IPS-18c (cell line): Measurements from ENCODE around the gene SLFN12L.
"Not testable (repeated sequence)": the region's sequence is repeated elsewhere in the genome, so short reads cannot be mapped to it uniquely, and the experiment has no call there.

Experiments
- H3K4me3 ChIP-seq: 2 replicates; pipeline ENCODE4 v1.7.0; 2013; ENCODE audit warnings: low read depth, mild to moderate bottlenecking, low read length, moderate library complexity; ENCODE audit not compliant: insufficient read depth
- H3K9me3 ChIP-seq: one replicate; pipeline ENCODE4 v1.6.1; 2013; ENCODE audit warnings: mild to moderate bottlenecking, low read length, moderate library complexity; ENCODE audit not compliant: control insufficient read depth, insufficient read depth

Gene SLFN12L

DNA sequence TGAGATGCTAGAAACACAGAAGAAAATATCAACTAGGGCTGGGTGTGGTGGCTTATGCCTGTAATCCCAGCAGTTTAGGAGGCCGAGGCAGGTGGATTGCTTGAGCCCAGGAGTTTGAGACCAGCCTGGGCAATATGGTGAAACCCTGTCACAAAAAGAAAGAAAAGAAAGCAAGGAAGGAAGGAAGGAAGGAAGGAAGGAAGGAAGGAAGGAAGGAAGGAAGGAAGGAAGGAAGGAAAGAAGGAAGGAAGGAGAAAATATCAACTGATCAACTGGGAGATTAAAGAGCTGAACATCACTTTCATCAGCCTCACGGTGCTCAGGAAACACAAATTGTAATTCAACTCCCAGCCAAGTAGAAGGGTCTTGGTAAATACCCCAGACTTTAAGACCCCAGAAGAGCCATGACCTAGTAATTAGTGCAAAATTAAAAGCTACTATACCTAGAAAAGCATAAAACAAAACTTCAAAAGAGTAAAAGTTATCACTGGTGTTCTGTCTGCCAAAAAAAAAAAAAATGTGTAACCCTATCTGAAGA is 61.1 kb downstream of the SLFN12L start:
- H3K9me3 ChIP-seq, result no peaks in the 10 kb centered on the region
- H3K4me3 ChIP-seq, result no peak overlapping the region

DNA sequence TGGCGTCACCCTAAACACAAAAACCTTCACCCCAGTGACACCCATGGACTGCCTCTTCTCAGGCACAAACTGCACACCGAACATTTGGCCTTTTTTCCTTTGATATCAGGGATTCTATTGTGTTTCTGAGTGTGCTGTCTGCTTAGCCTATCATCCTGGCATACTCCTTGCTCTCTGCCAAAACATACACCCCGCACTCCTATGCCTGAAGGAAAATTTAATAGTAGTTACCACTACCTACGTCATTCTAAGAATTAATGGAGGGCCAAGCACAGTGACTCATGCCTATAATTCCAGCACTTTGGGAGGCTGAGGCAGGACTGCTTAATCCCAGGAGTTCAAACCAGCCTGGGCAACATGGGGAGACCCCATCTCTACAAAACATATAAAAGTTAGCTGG is 69.0 kb downstream of the SLFN12L start:
- Histone ChIP-seq H3K9me3 (no peaks in the 10 kb centered on the region), H3K4me3 (no peak overlapping the region)

DNA sequence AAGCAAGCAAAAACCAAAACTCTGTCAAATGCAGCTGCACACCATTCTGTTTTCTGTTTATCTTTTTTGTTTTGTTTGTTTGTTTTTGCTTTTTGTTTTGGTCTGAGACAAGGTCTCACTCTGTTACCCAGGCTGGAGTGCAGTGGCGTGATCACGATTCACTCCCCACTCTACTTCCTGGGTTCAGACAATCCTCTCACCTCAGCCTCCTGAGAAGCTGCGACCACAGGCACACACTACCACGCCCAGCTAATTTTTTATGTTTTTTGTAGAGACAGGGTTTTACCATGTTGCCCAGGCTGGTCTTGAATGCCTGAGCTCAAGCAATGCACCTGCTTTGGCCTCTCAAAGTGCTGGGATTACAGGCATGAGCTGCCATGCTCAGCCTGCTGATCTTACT is 69.7 kb downstream of the SLFN12L start:
- Histone ChIP-seq H3K4me3 (no peak overlapping the region), H3K9me3 (no peaks in the 10 kb centered on the region)

DNA sequence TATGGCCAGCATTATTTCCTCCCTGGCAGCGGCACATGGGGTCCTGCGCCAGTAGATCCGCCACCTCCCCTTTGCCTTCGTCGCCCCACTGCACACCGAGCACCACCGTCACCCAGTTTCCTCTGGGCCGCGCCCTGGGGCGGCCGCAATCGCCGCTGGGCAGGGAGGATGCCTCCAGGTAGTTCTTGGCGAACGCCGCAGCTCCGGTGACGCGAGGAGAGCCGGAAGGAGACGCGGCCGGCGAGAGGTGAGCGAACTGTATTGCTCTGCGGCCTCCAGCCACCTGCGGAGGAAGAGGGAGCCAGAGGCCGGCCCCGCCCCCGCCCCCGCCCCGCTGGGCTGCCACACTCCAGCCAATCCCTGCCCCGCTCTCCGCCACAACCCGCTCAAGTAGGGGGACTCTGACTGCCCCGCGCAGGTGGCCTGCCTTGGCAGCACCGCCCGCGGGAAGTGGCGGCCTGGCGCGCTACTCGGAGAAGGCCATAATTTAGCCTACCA is 77.1 kb downstream of the SLFN12L start:
- H3K9me3 ChIP-seq, result no peaks in the 10 kb centered on the region
- peak overlapping the region; percentile 29; the same call in 1 of the 2 replicates for H3K4me3 ChIP-seq

DNA sequence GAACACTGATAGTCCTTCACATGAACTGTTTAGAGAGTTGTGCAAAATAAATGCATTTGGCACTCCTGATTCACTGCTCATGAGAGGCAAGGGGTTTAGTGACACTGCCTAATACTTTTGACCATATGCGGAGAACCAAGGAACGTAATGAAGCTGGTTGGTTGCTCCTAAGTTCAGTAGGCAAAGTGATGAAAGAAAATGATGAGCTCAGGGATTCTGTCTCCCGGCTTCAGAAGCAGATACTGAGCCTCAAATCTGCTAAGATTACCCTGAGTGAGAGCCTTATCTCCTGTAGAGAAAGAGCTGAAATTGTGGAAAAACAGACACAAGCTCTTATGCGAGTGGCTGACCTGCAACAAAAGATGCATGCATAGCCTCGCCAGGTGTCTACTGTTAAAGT is 83.4 kb downstream of the SLFN12L start:
- not testable (repeated sequence) for H3K4me3 ChIP-seq, H3K9me3 ChIP-seq

DNA sequence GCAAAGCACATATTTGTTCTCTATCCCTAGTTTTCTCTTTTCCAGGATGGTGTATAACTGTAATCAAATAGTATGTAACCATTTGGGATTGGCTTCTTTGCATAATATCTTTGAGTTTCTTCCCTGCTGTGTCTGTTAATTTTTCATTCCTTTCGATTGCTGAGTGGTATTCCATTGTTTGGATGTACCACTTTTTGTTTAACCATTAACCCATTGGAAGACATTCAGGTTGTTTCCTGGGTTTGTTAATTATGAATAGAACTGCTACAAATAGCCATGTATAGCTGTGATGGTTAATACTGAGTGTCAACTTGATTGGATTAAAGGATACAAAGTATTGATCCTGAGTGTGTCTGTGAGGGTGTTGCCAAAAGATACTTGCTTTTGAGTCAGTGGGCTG is 84.3 kb downstream of the SLFN12L start:
- Histone ChIP-seq H3K4me3 (no peak overlapping the region), H3K9me3 (no peaks in the 10 kb centered on the region)

DNA sequence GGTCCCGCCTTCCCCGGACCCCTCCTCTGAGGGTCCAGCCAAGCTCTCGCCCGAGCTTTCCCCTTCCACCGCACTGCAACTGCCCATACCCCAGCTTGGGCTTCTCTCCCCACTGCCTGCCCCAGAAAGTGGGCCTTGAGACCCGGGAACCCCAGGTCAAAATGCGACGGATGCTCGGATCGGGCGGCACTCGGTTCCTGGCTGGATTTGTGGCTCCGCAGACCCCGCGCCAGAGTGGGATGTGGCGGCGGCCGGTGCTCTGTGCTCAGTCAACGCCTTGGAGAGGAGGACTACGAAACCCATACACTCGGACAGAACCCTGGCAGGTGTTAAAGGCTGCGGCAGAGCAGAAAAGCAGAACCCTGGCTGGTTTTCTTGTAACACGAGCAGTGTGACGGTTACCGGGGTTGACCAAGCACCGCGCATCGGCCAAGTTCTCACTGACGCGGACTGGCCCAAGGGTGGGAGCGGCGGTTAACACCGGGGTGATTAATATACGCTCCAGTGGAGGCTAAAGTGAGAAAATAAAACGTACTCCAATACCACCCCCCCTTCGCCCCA is 88.0 kb downstream of the SLFN12L start:
- Histone ChIP-seq H3K9me3 (no peaks in the 10 kb centered on the region), H3K4me3 (peak overlapping the region; percentile 69)

DNA sequence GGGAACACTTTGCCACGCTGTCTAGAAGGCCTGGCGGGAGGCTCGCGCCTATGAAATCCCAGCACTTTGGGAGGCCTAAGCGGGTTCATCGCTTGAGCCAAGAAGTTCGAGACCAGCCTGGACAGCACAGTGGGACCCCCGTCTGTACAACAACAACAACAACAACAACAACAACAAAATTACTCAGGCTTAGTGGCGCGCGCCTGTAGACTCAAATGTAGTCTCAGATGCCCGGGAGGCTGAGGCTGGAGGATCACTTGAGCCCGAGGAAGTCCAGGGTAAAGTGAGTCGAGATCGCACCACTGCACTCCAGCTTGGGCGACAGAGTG is 88.6 kb downstream of the SLFN12L start:
- H3K4me3 ChIP-seq, result peak overlapping the region; percentile 69; the same call in 1 of the 2 replicates
- H3K9me3 ChIP-seq, result no peaks in the 10 kb centered on the region

DNA sequence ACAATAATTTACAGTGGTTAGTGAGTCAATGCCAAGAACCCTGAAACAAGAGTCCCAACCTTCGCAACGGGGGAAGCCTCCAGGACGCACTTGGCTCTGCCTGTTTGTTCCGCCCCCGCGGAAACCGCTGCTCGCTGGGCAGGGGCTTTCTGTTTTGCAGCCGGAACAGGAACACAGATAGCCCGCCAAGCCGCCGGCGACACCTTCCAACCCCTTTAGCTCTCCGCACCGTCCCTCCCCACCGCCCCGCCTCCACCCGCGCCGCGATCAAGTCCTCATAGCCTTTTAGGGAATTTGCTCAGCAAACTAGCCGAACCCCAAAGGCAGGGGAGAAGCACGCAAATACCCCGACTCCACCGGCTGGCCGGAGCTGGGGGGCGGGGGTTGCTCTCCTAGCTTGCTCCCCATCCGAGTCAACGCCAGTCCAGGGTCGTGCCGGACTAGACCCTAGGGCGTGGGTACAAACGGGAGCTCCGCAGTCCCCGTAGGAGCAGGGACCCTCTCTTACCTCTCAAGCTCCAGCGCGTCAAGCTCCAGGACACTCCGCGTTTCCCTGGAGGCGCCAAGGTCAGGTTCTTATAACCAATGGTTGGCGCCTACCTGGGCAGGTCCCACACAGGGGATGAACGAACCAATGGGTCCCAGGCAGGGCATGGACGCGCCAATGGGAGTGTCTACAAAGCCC is 89.1 kb downstream of the SLFN12L start, which contains the start of gene SLFN13:
Gene SLFN13, minus strand, starts transcription at position 553 of the 685 bp plus-strand sequence. CDS start 3,086 bp downstream, outside the sequence.
- Histone ChIP-seq H3K4me3 (peak within 1 kb of the TSS; percentile 69), H3K9me3 (no peaks in the 10 kb centered on the region)

DNA sequence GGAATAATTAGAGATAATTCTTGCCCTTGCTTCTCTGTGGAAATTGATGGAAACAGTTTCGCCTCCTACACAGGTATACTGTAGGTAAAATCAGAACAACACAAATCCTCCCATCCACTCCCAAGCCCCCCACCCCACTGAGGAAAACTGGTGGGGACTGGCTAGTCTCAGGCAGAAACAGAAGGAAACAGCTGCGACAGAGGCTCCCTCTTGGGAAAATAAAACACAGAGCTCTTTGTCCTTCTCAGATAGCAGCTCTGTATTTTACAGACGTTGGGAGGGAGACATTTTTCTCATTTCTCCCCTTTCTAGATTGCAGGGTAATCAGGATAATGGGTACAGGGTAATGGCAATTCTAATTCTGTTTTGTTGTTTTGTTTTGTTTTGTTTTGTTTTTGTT is 90.0 kb downstream of the SLFN12L start:
- peak overlapping the region; percentile 69; the same call in 1 of the 2 replicates for H3K4me3 ChIP-seq
- H3K9me3 ChIP-seq, result no peaks in the 10 kb centered on the region

DNA sequence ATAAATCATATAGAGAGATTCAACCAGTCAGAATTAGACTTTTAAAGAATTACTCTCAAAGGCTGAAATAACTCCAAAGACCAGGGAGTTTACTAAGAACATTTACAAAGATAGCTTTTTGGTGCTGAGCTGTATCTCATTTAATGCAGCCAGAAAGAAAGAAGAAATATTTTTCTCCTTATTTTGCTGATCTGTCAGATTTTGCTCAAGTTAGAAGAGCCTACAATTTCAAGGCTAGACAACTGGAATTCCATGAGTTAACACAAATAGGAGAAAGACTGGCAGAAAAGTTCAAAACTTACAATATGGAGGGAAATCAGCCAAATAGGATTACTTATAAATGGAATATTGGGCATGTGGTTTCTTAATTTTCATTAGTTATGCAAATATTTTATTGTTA is 99.0 kb downstream of the SLFN12L start:
- Histone ChIP-seq H3K4me3 (no peak overlapping the region), H3K9me3 (no peaks in the 10 kb centered on the region)

DNA sequence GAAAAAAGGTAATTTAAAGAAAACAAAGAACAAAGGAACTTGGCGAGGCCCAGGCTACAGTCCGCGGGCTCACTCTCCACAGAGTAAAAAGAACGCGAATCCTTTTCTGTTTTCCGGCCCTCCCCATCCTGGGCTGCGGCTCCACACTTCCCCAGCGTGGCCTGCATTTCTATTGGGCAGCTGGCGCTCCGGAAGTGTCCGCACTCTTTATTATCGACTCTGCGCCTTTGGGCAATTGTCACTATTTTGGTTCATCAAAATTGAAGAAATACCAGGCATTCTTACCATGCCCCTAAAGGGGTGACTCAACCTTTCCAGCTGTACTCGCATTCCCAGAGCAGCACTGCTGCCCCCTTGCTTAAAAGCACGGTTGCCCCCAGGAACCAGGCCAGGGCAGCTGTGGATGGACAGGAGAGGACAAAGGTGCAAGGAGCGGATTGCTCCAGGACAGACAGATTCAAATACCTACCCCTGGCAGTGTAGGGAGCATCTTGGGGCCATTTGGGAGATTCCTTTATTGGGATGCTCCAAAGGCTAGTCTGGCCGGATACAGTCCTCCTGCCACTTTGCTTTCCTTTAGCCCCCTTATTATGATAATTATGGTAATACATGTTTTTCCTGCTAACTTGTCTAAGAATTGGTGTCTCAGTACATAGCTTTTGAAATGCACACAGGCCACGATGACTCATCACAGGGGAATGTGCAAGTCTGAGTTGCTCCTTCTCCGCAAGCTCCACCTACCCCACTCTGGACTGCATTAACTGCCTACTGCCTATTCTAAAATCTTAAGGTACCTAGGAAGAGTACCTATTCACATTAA is 104.2 kb downstream of the SLFN12L start:
- H3K4me3 ChIP-seq, result peak overlapping the region; percentile 67
- H3K9me3 ChIP-seq, result no peaks in the 10 kb centered on the region

DNA sequence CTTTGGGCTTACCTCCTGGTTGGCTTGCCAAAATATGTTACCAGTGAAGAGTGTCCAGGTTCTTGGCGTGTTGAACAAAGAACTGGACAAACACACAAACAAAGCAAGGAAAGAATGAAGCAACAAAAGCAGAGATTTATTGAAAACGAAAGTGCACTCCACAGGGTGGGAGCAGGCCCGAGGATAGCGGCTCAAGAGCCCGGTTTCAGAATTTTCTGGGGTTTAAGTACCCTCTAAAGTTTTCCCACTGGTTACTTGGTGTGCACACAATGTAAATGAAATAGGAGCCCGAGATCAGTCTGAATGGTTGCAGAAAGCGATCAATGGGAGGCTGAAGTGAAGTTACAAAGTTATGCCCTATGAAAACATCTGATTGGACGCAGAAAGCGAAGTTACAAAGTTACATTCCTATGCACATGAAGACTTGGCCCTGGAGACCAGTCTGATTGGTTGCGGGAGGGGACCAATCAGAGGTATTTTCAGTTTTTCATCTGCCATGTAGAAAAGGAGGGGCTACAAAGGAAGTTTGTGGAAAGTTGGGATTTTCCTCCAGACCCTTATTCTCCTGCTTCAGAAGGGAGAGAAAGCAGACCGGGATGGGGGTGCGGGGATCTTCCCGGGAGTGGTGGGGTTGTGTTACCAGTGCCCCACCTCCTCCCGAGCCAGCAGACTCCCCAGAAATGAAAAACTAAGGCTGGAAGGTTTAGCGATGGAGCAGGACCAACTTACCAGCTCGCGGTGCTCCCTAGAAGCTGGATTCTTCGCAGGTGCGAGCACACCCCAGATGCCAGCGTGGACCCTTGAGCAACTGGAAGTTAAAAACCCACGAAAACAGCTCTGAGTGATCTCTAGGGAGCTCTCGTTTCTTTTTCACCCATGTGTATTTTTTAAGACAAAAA is 105.1 kb downstream of the SLFN12L start, which contains the start of gene SLFN12:
Gene SLFN12, minus strand, starts transcription at position 325 of the 899 bp plus-strand sequence. CDS start 9,472 bp downstream, outside the sequence.
- no peaks in the 10 kb centered on the region for H3K9me3 ChIP-seq
- peak within 1 kb of the TSS; percentile 67 for H3K4me3 ChIP-seq

DNA sequence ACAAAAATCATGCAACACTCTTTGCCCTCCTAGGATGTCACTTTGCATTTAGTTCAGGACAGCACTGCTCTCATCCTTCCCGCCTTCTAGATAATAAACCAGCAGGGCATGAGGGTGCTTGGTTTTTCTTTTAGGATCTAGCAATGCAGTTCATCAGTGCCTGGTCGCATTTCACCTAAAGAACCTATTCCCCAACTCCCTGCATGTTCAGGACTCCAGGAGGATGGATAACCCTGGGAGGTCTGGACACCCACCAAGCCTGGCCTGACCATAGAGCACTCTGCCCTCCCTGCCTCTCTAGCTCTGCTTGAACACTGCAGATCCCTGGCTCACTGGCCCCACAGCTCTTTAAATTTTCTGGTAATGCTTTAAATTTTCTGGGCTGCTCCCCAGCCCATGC is 107.8 kb downstream of the SLFN12L start:
- Histone ChIP-seq H3K4me3 (no peak overlapping the region), H3K9me3 (no peaks in the 10 kb centered on the region)

DNA sequence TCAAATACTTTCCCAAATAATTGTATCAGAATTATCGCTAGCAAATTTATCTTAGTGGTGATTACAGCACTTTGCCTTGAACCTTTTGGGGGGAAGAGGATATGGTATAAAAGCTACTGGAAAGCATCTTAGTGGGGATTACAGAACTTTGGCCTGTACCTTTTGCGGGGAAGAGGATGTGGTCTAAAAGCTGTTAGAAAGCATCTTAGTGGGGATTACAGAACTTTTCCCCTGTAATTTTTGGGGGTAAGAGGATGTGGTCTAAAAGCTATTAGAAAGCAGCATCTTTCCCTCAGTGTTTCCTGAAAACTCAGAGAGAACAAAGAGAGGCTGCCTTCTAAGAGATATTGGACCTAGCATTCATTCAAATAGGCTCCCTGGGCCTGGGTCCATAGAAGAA is 109.2 kb downstream of the SLFN12L start:
- H3K9me3 ChIP-seq, result no peaks in the 10 kb centered on the region
- no peak overlapping the region for H3K4me3 ChIP-seq

DNA sequence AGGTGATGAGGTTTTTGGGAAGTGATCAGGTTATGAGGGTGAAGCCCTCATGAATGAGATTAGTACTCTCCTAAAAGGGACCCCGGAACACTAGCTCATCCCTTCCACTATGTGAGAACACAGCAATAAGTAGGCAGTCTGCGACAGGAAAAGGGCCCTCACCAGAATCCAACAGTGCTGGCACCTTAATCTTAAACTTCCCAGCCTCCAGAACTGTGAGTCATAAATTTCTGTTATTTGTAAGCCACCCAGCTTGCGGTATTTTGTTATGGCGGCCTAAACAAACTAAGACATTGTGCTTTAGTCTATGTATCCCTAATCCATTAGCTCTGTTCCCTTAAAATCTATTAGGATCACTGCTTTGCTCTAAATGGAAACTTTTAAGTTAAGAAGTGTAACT is 113.7 kb downstream of the SLFN12L start:
- no peak overlapping the region for H3K4me3 ChIP-seq
- no peaks in the 10 kb centered on the region for H3K9me3 ChIP-seq
